GM21825 (cell line): ENCODE results near the gene TTR.

ENCODE experiments used
- ATAC-seq: cut with Tn5 transposase; IDR thresholded peaks from one replicate; pipeline ENCODE4 v1.9.1; 2021; ENCODE audit warnings: mild to moderate bottlenecking, moderate library complexity; ENCODE audit not compliant: unreplicated experiment

The TTR gene

DNA sequence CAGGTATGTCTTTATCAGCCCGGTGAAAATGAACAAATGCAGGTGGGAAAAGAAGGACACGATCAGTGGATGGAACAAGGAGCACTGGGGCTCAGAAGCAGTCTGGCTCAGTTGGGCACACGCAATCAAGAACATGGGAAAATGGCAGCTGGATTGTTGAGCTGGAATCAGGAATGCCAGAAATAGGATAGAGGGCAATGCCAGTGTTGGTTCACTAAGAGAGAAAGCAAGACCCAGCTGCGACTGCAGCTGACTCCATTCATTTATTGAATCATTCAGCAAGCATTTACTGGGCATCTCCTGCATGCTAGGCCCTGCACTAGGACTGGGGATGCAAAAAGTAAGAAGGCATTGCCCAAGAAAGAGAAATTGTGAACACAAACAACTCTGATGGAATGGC lies 13.6 kb upstream of the TTR start:
- no peak for ATAC-seq

DNA sequence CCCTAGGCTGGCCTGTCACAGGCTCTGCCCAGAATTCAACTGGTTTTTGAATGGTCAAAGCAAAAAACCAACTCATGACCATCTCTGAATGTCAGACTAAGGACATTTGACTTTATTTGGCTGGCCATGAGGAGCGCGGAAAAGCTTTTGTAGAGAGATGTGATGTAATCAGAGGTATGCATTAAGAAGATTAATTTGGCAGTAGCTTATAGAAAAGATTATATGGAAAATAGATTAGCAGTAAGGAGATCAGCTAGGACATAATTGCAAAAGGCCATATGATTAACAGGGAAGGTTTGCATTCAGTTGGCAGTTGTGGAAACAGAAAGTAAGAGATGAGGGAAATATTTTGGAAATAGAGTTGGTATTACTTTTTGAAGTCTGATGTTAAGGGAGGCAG lies 12.3 kb upstream of the TTR start:
- no peak for ATAC-seq

DNA sequence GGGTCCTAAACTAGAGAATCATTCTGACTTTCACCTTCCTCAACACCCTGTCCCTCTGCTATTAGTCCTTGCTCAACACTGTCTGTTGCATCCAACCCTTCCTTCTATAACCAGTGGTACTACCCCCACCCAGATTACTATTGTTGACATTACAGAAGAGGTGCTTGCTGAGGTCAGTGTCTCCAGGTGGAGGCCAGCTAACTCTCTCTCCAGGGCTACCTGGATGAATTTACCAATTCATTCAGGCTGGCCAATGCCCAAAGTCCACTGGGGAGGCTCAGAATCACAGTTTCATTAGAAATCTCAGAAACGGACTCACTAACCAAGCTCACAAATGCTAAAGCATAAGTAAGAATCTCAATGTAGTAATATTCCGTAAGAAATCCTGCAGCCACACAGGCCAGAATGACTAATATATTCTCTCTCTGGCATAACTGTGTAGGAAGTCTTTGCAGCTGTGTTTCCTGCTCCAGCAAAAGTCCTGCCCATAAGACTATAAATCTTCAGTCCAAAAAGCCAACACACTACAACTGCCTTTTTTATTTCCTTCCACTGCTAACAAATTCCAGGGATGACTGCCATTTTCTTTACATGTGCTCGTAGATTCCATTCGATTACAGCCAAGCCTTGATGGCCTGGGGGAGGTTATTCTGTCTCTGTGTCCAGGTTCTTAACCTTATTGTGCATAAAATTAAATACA lies 10.0 kb upstream of the TTR start:
- no peak for ATAC-seq

DNA sequence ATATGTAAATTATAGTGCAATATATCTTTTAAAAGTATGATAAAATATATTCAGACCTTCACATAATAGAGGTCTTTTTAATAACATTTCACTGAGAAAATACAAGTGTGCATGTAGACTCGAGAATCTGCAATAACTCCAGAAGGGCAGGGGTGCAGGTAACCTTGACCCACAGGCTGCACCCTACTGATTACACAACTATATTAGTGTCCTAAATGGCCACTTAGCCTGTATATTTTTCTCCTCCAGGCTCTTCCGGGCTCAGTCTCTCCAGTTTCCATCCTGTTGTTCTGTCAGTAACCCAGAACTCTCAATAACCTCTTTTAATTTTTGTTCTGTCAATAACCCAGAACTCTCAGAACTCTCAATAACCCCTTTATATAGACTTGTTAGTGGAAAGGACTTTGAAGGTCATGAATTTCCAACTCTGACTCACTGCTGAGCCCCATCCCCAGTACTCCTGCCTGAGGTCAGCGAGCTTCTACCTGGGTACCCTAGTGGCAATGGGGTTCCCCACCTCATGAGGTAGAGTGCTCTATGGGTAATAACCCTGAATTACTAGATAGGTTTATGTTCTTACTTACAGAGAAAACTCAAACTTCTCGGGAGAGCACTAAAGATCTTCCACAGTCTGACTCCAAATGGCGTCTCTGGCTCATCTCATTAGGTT lies 8.4 kb upstream of the TTR start:
- no peak for ATAC-seq

DNA sequence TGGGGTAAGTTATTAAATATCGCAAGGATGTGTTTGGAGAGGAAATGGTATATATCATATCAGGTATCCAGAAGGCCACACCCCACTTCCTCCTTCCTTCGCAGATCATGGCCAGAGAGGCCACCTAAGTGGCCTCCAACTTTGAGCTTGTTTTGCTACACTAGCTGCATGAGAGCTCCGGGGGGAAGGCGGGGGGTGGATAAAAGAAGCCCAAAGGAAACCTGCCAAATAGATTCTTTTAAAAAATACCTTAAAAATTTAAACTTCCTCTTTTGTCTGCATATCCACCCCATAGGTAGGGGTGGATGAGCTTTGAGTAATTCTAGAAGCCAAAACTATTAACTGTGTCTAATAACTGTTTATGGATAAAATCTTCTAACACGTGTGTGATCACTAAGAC lies 5.7 kb upstream of the TTR start:
- no peak for ATAC-seq

DNA sequence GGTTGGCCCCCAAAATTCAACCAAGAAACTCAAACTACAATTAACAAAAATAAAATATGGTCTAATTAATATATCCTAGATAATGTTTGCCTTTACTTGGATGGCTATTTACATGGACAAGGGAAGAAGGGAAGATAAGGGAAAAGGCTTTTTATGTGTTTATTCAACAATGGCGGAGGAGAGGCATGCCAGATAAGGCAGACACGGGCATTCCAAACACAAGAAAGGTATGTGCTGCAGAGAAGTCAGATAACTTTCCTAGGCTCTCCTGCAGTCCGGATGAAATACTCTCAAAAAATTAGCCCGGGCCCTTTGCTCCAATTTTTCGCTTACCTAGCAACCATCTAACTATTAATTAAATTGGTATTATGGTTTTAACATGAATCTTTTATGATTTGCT lies 5.1 kb upstream of the TTR start:
- ATAC-seq: no peak

DNA sequence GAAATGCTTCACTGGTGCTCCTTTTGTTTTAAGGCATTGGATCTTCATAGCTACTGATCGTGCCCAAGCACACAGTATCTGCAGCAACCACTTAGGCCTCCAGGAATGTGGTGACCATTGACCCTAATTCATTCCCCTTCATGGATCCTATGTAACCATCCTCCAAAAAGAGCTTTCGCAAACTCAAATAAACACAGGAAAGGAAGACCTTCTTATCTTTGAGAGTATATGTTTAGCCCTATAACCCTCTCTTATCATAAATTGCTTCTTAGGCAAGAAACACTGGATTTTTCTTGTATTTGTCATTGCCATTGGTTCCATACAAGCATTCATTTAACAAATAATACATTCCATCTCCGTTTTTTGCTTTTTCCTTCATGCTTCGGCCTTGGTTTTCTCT lies 4.1 kb upstream of the TTR start:
- ATAC-seq: no peak

DNA sequence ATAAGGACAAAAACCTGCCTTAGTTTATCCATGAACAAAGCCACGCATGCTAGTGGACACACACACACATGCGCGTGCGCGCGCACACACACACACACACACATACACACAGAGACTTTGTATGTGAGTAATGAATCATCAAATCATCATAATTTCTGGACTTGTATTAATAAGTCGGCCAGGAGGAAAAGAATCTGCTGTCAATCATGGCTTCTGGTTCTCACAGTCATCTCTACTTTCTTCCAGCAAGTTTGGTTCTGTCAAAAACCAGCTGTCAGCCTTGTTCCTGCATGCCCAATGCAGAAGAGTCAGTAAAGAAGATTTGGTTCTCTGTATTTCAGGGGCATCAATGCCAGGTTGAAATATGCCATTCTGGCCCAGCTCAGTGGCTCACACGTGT lies 1.1 kb upstream of the TTR start:
- ATAC-seq: no peak

DNA sequence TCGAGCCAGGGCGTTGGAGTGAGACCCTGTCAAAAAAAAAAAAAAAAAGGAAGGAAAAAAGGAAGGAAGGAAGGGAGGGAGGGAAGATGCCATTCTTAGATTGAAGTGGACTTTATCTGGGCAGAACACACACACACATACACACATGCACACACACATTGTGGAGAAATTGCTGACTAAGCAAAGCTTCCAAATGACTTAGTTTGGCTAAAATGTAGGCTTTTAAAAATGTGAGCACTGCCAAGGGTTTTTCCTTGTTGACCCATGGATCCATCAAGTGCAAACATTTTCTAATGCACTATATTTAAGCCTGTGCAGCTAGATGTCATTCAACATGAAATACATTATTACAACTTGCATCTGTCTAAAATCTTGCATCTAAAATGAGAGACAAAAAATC lies 564 bp upstream of the TTR start:
- no peak for ATAC-seq

DNA sequence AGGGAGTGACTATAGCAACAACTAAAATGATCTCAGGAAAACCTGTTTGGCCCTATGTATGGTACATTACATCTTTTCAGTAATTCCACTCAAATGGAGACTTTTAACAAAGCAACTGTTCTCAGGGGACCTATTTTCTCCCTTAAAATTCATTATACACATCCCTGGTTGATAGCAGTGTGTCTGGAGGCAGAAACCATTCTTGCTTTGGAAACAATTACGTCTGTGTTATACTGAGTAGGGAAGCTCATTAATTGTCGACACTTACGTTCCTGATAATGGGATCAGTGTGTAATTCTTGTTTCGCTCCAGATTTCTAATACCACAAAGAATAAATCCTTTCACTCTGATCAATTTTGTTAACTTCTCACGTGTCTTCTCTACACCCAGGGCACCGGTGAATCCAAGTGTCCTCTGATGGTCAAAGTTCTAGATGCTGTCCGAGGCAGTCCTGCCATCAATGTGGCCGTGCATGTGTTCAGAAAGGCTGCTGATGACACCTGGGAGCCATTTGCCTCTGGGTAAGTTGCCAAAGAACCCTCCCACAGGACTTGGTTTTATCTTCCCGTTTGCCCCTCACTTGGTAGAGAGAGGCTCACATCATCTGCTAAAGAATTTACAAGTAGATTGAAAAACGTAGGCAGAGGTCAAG lies 955 bp downstream of the TTR start:
- ATAC-seq: no peak

DNA sequence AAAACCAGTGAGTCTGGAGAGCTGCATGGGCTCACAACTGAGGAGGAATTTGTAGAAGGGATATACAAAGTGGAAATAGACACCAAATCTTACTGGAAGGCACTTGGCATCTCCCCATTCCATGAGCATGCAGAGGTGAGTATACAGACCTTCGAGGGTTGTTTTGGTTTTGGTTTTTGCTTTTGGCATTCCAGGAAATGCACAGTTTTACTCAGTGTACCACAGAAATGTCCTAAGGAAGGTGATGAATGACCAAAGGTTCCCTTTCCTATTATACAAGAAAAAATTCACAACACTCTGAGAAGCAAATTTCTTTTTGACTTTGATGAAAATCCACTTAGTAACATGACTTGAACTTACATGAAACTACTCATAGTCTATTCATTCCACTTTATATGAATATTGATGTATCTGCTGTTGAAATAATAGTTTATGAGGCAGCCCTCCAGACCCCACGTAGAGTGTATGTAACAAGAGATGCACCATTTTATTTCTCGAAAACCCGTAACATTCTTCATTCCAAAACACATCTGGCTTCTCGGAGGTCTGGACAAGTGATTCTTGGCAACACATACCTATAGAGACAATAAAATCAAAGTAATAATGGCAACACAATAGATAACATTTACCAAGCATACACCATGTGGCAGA lies 3.6 kb downstream of the TTR start:
- no peak for ATAC-seq

DNA sequence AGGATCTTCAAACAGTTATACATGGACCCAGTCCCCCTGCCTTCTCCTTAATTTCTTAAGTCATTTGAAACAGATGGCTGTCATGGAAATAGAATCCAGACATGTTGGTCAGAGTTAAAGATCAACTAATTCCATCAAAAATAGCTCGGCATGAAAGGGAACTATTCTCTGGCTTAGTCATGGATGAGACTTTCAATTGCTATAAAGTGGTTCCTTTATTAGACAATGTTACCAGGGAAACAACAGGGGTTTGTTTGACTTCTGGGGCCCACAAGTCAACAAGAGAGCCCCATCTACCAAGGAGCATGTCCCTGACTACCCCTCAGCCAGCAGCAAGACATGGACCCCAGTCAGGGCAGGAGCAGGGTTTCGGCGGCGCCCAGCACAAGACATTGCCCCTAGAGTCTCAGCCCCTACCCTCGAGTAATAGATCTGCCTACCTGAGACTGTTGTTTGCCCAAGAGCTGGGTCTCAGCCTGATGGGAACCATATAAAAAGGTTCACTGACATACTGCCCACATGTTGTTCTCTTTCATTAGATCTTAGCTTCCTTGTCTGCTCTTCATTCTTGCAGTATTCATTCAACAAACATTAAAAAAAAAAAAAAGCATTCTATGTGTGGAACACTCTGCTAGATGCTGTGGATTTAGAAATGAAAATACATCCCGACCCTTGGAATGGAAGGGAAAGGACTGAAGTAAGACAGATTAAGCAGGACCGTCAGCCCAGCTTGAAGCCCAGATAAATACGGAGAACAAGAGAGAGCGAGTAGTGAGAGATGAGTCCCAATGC lies 4.6 kb downstream of the TTR start:
- no peak for ATAC-seq

DNA sequence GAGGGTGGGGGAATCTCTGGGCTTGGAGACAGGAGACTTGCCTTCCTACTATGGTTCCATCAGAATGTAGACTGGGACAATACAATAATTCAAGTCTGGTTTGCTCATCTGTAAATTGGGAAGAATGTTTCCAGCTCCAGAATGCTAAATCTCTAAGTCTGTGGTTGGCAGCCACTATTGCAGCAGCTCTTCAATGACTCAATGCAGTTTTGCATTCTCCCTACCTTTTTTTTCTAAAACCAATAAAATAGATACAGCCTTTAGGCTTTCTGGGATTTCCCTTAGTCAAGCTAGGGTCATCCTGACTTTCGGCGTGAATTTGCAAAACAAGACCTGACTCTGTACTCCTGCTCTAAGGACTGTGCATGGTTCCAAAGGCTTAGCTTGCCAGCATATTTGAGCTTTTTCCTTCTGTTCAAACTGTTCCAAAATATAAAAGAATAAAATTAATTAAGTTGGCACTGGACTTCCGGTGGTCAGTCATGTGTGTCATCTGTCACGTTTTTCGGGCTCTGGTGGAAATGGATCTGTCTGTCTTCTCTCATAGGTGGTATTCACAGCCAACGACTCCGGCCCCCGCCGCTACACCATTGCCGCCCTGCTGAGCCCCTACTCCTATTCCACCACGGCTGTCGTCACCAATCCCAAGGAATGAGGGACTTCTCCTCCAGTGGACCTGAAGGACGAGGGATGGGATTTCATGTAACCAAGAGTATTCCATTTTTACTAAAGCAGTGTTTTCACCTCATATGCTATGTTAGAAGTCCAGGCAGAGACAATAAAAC lies 6.5 kb downstream of the TTR start:
- ATAC-seq: no peak

DNA sequence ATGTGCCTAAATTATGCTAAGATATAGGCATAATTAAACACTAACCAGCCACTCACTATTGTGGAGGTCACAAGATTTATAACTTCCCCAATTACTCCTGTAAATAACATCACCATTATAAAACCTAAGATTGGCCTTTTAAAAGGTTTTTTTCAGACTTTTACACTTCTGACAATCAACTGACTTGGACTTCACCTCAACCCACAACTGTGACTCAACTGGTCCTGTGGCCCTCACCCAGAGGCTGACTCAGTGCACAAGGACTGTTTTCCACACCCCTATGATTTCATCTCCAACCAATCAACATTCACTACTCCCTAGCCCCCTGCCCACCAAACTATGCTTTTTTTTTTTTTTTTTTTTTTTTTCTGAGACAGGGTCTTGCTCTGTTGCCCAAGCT lies 11.6 kb downstream of the TTR start:
- ATAC-seq: no peak

DNA sequence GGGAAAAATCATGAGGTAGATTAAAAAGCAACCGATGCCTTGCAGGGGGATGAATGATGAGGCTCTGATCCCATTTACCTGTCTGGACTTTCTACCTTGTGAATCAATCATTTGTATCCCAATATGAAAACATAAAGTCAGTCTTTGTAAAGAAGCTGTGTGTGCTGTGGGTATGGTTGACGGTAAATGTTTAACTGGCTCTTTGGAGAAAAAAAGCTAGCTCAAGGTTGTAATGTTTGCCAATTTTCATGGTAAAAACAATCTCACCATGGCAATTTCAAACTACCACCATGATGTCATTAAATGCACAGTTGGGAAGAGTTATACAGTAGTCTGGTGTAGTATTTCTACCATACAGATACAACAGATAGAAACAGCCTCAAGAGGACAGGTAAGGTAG lies 14.6 kb downstream of the TTR start:
- no peak for ATAC-seq

DNA sequence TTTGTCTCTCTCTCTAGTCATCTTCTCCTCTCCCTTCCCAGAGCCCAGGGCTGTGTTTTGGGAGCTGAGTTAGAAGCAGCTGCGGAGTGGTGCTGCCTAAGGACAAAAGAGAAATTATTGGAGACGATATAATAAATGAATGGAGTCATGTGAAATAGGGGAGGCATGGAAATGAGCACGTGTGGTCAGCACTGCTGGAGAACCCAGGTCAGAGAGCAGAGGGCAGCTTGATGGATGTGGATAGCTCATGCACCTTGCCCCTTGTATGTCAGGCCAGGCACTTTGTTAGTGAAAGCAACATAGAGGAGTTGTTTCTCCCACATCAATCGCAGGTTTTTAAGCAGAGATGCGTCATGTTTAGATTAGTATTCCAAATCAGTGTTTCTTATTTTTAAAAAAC lies 15.7 kb downstream of the TTR start:
- no peak for ATAC-seq

DNA sequence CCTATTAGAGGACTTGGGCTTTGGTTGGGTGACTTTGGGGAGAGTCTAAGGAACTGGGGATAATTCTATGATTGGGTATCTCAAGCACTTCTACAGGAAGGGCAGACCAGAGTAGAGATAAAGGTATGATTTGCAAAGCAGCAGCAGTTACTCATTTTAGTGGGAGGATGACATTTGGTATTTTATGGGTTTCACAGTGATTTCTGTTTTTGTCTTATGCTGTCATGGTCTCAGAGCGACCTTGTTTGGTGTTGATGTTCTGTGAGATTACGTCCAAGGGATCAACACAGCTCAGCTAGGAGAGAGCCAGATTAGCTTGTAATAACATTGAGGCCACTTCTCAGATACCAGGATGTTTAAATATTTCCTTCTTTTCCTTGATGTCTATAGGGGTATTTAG lies 18.2 kb downstream of the TTR start:
- ATAC-seq: no peak

DNA sequence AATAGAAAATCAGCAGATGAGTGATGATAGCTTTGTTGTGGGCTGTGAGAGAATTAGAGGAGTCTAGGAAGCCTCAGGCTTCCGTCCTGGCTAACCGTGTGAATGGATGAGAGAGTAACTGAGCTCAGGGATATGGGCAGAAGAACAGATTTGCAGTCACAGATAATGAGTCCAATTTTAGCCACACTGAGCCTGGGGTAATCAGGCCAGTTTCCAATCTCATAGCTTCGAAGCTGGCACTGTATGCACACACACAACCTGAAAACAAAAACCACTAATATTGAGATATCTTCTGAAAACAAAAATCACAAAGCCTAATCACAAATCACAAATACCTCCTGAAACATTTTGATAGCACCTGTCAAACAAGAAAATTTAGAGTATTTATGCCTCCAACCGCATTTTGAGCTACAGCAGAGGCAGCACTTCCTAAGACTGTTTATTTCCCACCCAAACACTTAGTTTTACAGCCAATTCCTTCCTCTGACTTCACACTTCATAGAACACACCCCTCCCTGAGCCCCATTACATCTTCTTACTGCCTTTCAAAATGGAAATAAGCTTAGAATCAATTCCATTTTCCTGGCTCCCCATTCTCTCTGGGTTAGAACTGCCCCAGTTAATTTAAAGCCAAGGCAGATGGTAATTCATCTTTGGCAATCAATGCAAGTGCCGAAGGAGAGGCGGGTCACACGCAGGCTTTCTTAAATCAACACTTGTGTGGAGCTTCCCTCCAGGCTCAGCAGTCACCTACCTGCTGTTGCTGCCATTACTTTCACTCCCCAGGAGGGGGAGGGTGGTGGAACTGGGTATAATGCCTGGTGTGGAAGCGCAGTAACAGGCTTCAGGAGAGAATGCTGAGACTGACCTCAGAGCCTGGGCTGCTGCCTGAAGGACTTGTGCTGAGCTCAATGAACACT lies 18.9 kb downstream of the TTR start:
- ATAC-seq: peak; percentile 57

DNA sequence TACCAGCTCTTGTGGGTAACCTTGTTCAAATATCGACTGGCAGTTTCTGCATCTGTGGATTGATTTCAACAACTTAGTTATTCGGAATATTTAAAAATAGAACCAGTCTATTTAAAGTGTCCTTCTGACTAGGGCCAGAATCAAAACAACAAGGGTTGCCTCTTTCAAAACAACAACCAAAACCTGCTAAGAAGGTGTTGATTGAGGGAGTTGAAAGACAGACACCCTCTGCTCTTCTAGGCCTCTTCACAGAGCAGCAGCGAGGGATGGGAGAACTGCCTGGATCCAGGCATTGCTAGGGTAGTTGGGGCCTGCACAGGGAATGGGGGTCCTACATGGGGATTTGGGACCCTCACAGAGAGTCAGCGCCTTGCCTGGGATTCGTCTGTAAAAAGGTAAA lies 19.8 kb downstream of the TTR start:
- ATAC-seq: no peak
